Renal cortex interstitium (tissue), 11 donors: ENCODE measurements around the gene ZNF492. TPM values are rescaled to one million over a fixed set of nuclear protein-coding genes. Genes with fewer than 3 reads are reported as not detected.
"Not testable (repeated sequence)": the region's sequence is repeated elsewhere in the genome, so short reads cannot be mapped to it uniquely, and the experiment has no call there.

Experiments used
- DNase-seq, 11 donors: peaks; one replicate each; pipeline ENCODE4 v3.0.0-alpha.2; 2013; ENCODE audit warnings: low read depth in 9 of 11, low spot score in 4 of 11; ENCODE audit errors: extremely low read depth in 1 of 11
- polyA plus RNA-seq, 3 donors: library from polyadenylated mRNA; unstranded; fragments of 120-200 nt; gene quantifications; one replicate each; pipeline ENCODE4 v1.2.1, GENCODE V29; 2013; ENCODE audit not compliant: insufficient read length in 3 of 3

ZNF492 gene
- polyA plus RNA-seq, 3 donors = 2.6 to 3.4 (median 2.8) TPM

- DNase-seq = not testable (repeated sequence)
Measured at GRCh38 chr19:22703096-22703495, 69.0 kb downstream of the ZNF492 start.

- DNase-seq = no peak
Measured at GRCh38 chr19:22708983-22709382, 74.9 kb downstream of the ZNF492 start.

Other genes starting within 250 kb of the ZNF492 start
- gene ZNF98, start 212.0 kb upstream of the ZNF492 start, polyA plus RNA-seq = 1 to 10 TPM; 1.1 to 5.8 (median 2.1) TPM
- gene ZNF99, start 149.8 kb downstream of the ZNF492 start, polyA plus RNA-seq = 1 to 10 TPM in 1 of 3 donors, under 1 TPM in 2; 0.34 to 1.1 (median 0.45) TPM
- under 1 TPM in 1 of 3 donors, not detected in 2; 0.09 TPM for gene ZNF723, start 198.0 kb downstream of the ZNF492 start, polyA plus RNA-seq